Uterus (tissue), 2 donors: ENCODE measurements around the gene THG1L.

Experiments
- CTCF ChIP-seq, 4 experiments: fragments of 200-600 bp in 2 of 4; fragments of 450-650 bp in 2 of 4; sonication (generic) in 2 of 4; IDR thresholded peaks; one replicate each; pipeline ENCODE4 v1.5.1; 2016 to 2019; ENCODE audit warnings: antibody characterized with exemption in 4 of 4, mild to moderate bottlenecking in 2 of 4, moderate library complexity in 1 of 4
- POLR2A ChIP-seq, 2 donors: fragments of 450-650 bp; IDR thresholded peaks; one replicate each; pipeline ENCODE4 v1.6.1; 2016; ENCODE audit warnings: antibody characterized with exemption in 2 of 2, mild to moderate bottlenecking in 1 of 2, moderate library complexity in 1 of 2

DNA sequence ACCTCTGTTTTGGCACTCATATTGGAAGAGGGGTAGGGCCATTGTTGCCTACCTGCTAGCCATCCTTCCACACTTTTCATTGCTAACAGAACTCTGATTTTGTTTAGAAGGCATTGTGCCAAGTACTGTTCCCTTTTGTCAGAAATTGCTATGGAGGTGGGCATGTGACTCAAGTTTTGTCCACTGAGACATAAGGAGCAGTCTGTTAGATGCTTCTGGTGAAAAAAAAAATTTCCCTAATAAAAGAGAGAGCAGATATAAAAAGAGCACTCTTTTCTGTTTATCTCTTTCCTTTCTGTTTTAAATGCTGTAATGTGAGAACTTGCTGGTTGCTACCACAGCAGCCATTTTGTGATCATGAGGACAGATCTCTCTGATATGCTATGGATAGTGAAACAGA, 21.9 kb upstream of the THG1L start:
- no peak for TF ChIP-seq CTCF (IDR thresholded peaks at IDR 0.05)
- no peak for TF ChIP-seq POLR2A (IDR thresholded peaks at IDR 0.05)
